Parathyroid adenoma (tissue), 2 donors: ENCODE data around the gene SIX3.

Experiments used
- H2AFZ ChIP-seq: fragments of 300-600 bp; sonication (generic); one replicate; pipeline ENCODE4 v1.7.0; 2017; ENCODE audit warnings: antibody characterized with exemption, mild to moderate bottlenecking
- H3K27ac ChIP-seq: fragments of 300-600 bp; sonication (generic); one replicate; pipeline ENCODE4 v1.7.0; 2017
- H3K27me3 ChIP-seq: fragments of 300-600 bp; sonication (generic); one replicate; pipeline ENCODE4 v1.7.0; 2017; ENCODE audit warnings: low read length; ENCODE audit not compliant: control insufficient read depth, insufficient read depth
- H3K36me3 ChIP-seq: fragments of 300-600 bp; sonication (generic); one replicate; pipeline ENCODE4 v1.7.0; 2017; ENCODE audit warnings: low read length; ENCODE audit not compliant: control insufficient read depth, insufficient read depth
- H3K4me1 ChIP-seq: fragments of 300-600 bp; sonication (generic); one replicate; pipeline ENCODE4 v1.7.0; 2017; ENCODE audit warnings: control low read depth
- H3K4me2 ChIP-seq: fragments of 300-600 bp; sonication (generic); one replicate; pipeline ENCODE4 v1.7.0; 2017; ENCODE audit warnings: low read length
- H3K4me3 ChIP-seq: fragments of 300-600 bp; sonication (generic); one replicate; pipeline ENCODE4 v1.7.0; 2017; ENCODE audit warnings: low read depth, low read length
- H3K79me2 ChIP-seq: fragments of 300-600 bp; sonication (generic); one replicate; pipeline ENCODE4 v1.7.0; 2017; ENCODE audit warnings: control low read depth
- H3K9ac ChIP-seq: fragments of 300-600 bp; sonication (generic); one replicate; pipeline ENCODE4 v1.7.0; 2017; ENCODE audit warnings: mild to moderate bottlenecking
- H3K9me3 ChIP-seq: fragments of 300-600 bp; sonication (generic); one replicate; pipeline ENCODE4 v1.7.0; 2017; ENCODE audit warnings: low read length; ENCODE audit not compliant: control insufficient read depth
- TF ChIP-seq, protein P1 (sequence below): fragments of 300-600 bp; sonication (generic); IDR thresholded peaks from one replicate; pipeline ENCODE4 v1.7.0; 2017; ENCODE audit warnings: antibody characterized with exemption, mild to moderate bottlenecking
- donor health status: primary hyperparathyroidism.

Gene SIX3

DNA sequence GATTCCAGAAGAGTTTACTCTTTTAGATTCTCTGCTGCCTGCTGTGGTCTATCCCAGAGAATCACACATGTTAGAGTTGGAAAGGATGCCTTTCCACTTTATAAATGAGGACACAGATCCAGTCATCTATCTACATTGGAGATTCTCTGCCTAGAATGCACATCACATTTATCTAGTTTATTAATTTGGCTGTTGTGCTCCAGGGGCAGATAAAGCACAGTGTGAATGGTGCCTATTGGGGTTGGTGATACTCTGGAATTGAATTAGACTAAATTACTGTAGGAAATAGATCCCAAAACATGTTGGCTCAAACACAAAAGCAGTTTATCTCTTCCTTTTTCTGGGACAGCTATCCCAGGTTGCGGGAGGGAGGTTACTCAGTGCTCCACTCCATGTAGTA lies 52.9 kb downstream of the SIX3 start:
- no peaks in the 10 kb centered on the region for H3K4me1 ChIP-seq
- H3K4me2 ChIP-seq: no peak overlapping the region
- no peaks in the 10 kb centered on the region for H3K27me3 ChIP-seq
- H3K4me3 ChIP-seq: no peak overlapping the region
- no peaks in the 10 kb centered on the region for H3K9me3 ChIP-seq
- H3K36me3 ChIP-seq: no peaks in the 10 kb centered on the region
- no peak overlapping the region for H2AFZ ChIP-seq
- H3K9ac ChIP-seq: no peak overlapping the region
- TF ChIP-seq, protein P1, sequence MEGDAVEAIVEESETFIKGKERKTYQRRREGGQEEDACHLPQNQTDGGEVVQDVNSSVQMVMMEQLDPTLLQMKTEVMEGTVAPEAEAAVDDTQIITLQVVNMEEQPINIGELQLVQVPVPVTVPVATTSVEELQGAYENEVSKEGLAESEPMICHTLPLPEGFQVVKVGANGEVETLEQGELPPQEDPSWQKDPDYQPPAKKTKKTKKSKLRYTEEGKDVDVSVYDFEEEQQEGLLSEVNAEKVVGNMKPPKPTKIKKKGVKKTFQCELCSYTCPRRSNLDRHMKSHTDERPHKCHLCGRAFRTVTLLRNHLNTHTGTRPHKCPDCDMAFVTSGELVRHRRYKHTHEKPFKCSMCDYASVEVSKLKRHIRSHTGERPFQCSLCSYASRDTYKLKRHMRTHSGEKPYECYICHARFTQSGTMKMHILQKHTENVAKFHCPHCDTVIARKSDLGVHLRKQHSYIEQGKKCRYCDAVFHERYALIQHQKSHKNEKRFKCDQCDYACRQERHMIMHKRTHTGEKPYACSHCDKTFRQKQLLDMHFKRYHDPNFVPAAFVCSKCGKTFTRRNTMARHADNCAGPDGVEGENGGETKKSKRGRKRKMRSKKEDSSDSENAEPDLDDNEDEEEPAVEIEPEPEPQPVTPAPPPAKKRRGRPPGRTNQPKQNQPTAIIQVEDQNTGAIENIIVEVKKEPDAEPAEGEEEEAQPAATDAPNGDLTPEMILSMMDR: no peak
- no peaks in the 10 kb centered on the region for H3K79me2 ChIP-seq
- no peak overlapping the region for H3K27ac ChIP-seq
